Breast epithelium (tissue), 3 donors: Measurements from ENCODE around the gene NTSR1.

Source experiments
- CTCF ChIP-seq, 3 donors: fragments of 450-650 bp; IDR thresholded peaks; one replicate each; pipeline ENCODE4 v1.5.1; 2016 to 2017; ENCODE audit warnings: antibody characterized with exemption in 3 of 3, mild to moderate bottlenecking in 3 of 3, moderate library complexity in 3 of 3
- POLR2A ChIP-seq: fragments of 450-650 bp; IDR thresholded peaks from one replicate; pipeline ENCODE4 v1.6.1; 2016; ENCODE audit warnings: antibody characterized with exemption, mild to moderate bottlenecking, moderate library complexity

DNA sequence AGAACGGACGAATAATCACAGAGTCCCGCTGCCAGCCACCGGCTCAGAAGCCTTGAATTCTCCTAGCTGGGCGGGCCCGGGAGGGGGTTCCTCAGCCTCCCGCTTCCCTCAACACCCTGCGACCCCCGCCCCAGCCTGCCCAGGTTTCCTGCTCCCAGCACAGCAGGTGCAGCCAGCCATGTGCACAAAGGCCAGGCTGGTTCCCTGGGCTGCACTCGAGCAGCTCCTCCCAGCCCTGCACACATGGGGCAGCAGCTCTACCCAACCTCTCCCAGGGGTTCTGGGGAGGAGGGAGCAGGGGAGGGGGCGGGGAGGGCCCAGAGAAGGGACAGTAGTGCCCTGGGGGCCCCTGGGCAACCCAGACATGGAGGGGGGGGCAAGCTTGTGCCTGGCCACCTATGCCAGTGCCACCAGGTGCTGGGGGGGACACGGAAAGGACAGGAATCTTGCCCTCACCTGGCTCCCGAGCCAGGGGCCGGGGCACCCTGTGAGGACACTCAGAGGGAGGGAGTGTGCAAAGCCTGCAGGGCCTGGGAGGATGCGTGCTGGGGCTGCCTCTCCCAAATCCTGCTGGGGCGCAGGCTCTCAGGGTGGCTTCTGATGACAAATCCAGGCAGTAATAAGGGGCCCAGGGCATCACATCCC is 1.2 kb upstream of the NTSR1 start:
- TF ChIP-seq CTCF (IDR thresholded peaks at IDR 0.05) (no peak), POLR2A (no peak)
